ENCODE data around the gene TUNAR. TPM values are rescaled to one million over a fixed set of nuclear protein-coding genes. Genes with fewer than 3 reads are reported as not detected.

Gene TUNAR
- total and polyA plus RNA-seq, 2 of the 4 experiments (the other 2 are of a cell fraction): not detected

- Histone ChIP-seq H3K14ac (replicated peaks; ENCODE audit: low read depth, low read length) (no peak overlapping the region), H3K27me3 (ENCODE audit: control insufficient read depth, insufficient read depth, low read length) (no peaks in the 10 kb centered on the region), H2BK15ac (ENCODE audit: low read depth, low read length) (no peak overlapping the region), H4K20me1 (ENCODE audit: insufficient read depth, low read length) (no peaks in the 10 kb centered on the region), H3K9ac (ENCODE audit: low read depth, low read length) (no peak overlapping the region), H2AK5ac (ENCODE audit: low read depth, low read length) (no peak overlapping the region), H3K27ac (ENCODE audit: insufficient read depth, low read length) (no peak overlapping the region), H3K4me1 (ENCODE audit: control insufficient read depth, insufficient read depth, low read length) (no peaks in the 10 kb centered on the region), H2BK20ac (ENCODE audit: low read depth, low read length) (no peak overlapping the region), H4K5ac (ENCODE audit: low read depth, low read length) (no peak overlapping the region), H3K4me3 (ENCODE audit: insufficient read depth, low read depth, low read length) (no peak overlapping the region), H3K4ac (ENCODE audit: low read depth, low read length) (no peak overlapping the region), H3K18ac (ENCODE audit: low read depth, low read length) (no peak overlapping the region), H2AFZ (replicated peaks; ENCODE audit: low read length, poor library complexity) (no peak overlapping the region), H4K8ac (ENCODE audit: low read depth in 2 of 2, low read length in 2 of 2) (no peak overlapping the region), H3K23ac (ENCODE audit: low read depth, low read length) (no peak overlapping the region), H2AK9ac (replicated peaks; ENCODE audit: low read depth, low read length, poor library complexity) (no peak overlapping the region), H2BK120ac (ENCODE audit: low read depth, low read length) (no peak overlapping the region), H4K91ac (ENCODE audit: insufficient read depth, low read depth, low read length) (no peak overlapping the region), H3K9me1 (ENCODE audit: insufficient read depth, low read length) (no peaks in the 10 kb centered on the region), H3K56ac (ENCODE audit: extremely low read depth, insufficient read depth, low read length) (no peak overlapping the region), H3K79me1 (ENCODE audit: low read depth in 1 of 2, low read length in 2 of 2) (no peaks in the 10 kb centered on the region; a peak in 1 of 4 replicates), H3K36me3 (ENCODE audit: control insufficient read depth, insufficient read depth, low read length) (no peaks in the 10 kb centered on the region), H2BK5ac (ENCODE audit: low read depth, low read length, poor library complexity, severe bottlenecking) (no peak overlapping the region), H3K4me2 (ENCODE audit: low read depth, low read length) (no peak overlapping the region), H3K9me3 (ENCODE audit: control insufficient read depth, insufficient read depth, low read length) (no peaks in the 10 kb centered on the region)
- ATAC-seq (ENCODE audit: low read depth) (no peak), DNase-seq (no peak)
- CTCF ChIA-PET: no interaction called here
- no TSS peak for BruUV-seq (replicated peaks)
- TF ChIP-seq POLR2A (IDR thresholded peaks at IDR 0.05; ENCODE audit: low read depth, low read length) (no peak), NFE2L2 (IDR thresholded peaks at IDR 0.05; ENCODE audit: low read depth, low read length) (no peak), CHD1 (IDR thresholded peaks at IDR 0.05; ENCODE audit: low read depth, low read length) (no peak), CTCF (conservative IDR thresholded peaks at IDR 0.05; ENCODE audit: low read depth, low read length) (no peak), MAZ (IDR thresholded peaks at IDR 0.05; ENCODE audit: borderline replicate concordance, low read depth, low read length) (no peak), FOS (IDR thresholded peaks at IDR 0.05; ENCODE audit: low read depth, low read length) (no peak), RAD21 (IDR thresholded peaks at IDR 0.05; ENCODE audit: low read length) (no peak), CEBPB (IDR thresholded peaks at IDR 0.05; ENCODE audit: low read depth, low read length) (no peak), RFX5 (IDR thresholded peaks at IDR 0.05; ENCODE audit: low read depth, low read length) (no peak), RCOR1 (IDR thresholded peaks at IDR 0.05; ENCODE audit: insufficient replicate concordance, low read length) (no peak), MXI1 (IDR thresholded peaks at IDR 0.05; ENCODE audit: borderline replicate concordance, low read depth, low read length) (no peak), MAFK (IDR thresholded peaks at IDR 0.05; ENCODE audit: low read depth, low read length) (no peak), BHLHE40 (IDR thresholded peaks at IDR 0.05; ENCODE audit: low read depth, low read length) (no peak), SMC3 (IDR thresholded peaks at IDR 0.05; ENCODE audit: low read depth, low read length) (no peak)
- TF ChIP-seq, protein P1, sequence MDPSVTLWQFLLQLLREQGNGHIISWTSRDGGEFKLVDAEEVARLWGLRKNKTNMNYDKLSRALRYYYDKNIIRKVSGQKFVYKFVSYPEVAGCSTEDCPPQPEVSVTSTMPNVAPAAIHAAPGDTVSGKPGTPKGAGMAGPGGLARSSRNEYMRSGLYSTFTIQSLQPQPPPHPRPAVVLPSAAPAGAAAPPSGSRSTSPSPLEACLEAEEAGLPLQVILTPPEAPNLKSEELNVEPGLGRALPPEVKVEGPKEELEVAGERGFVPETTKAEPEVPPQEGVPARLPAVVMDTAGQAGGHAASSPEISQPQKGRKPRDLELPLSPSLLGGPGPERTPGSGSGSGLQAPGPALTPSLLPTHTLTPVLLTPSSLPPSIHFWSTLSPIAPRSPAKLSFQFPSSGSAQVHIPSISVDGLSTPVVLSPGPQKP (IDR thresholded peaks at IDR 0.05; ENCODE audit: borderline replicate concordance, low read depth, low read length): no peak
- intact Hi-C loops (cut with micrococcal nuclease): no loop called here
- WGBS, 2 experiments (ENCODE audit: extremely low coverage in 2 of 2, insufficient read length in 1 of 2): no CpG with 5 or more reads among the region's 2 CpGs
- dilution Hi-C loops (cut with HindIII; ENCODE audit: low sequenced_read_pairs, unreplicated experiment): no loop called here
- in situ Hi-C loops (cut with MboI; ENCODE audit: low sequenced_read_pairs): no loop called here
- POLR2A ChIA-PET (ENCODE audit: unreplicated experiment): no interaction called here
Observed at GRCh38 chr14:95928751-95929150, 52.1 kb downstream of the TUNAR start.
